ENCODE measurements around the gene FXYD5.

- no peak for TF ChIP-seq EP300 (IDR thresholded peaks at IDR 0.05)
- no peak for TF ChIP-seq CTCF (IDR thresholded peaks at IDR 0.05)
Measured at GRCh38 chr19:35194012-35194984, 39.8 kb downstream of the FXYD5 start.

Data from stomach (tissue), 4 donors.